ENCODE measurements around the gene SDK1.

GRCh38 chr7:4169455-4169854 lies 868.4 kb downstream of the SDK1 start:
- TF ChIP-seq CTCF (conservative IDR thresholded peaks at IDR 0.05; ENCODE audit: low read length) (no peak), EZH2phosphoT487 (IDR thresholded peaks at IDR 0.05; ENCODE audit: borderline replicate concordance, low read depth, low read length) (no peak)

Data from OCI-LY7 (cell line).